Measurements from ENCODE around the gene TUBGCP4.

TUBGCP4 gene

GRCh38 chr15:43441316-43441715 is 70.4 kb downstream of the TUBGCP4 start:
- H3K4me3 ChIP-seq: no peak overlapping the region
- intact Hi-C loops (cut with DNase I; ENCODE audit: low total_unique reads): no loop called here
- no peak for TF ChIP-seq CTCF (IDR thresholded peaks at IDR 0.05)
- no peaks in the 10 kb centered on the region for H3K27me3 ChIP-seq
- H3K4me1 ChIP-seq: peaks cover 0 to 14% (median 3%) of the 10 kb centered on the region in 4 donors
- peak overlapping the region in 1 of 2 donors; percentile 56 for H3K27ac ChIP-seq
- H3K9me3 ChIP-seq: no peaks in the 10 kb centered on the region
- H3K36me3 ChIP-seq: peaks cover 12 to 52% (median 20%) of the 10 kb centered on the region in 3 donors
- no peak for DNase-seq

GRCh38 chr15:43446344-43446743 is 75.4 kb downstream of the TUBGCP4 start:
- intact Hi-C loops (cut with DNase I; ENCODE audit: low total_unique reads): no loop called here
- DNase-seq: no peak
- H3K27me3 ChIP-seq: no peaks in the 10 kb centered on the region

DNA sequence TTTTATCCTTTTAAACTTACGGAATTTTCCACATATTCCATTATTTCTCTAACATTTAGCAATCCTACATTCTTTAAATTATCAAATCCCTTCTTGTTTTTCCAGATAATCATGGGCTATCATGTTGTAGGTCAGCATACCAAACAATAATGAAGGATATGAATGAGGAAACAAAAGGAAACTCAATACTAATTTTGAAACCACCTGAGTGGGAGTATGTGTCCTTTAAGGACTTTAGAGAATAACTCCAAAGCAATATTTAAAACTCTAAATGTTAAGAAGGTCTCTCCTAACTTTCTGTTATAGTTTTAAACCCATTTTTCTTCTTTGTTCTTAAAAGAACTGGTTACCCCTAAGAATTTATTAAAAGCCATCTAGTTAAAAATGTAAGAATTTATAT is 79.1 kb downstream of the TUBGCP4 start:
- H3K9me3 ChIP-seq: no peaks in the 10 kb centered on the region
- DNase-seq: no peak
- no peaks in the 10 kb centered on the region for H3K4me1 ChIP-seq
- intact Hi-C loops (cut with DNase I; ENCODE audit: low total_unique reads): no loop called here
- no peak overlapping the region for H3K4me3 ChIP-seq
- H3K27me3 ChIP-seq: no peaks in the 10 kb centered on the region
- H3K27ac ChIP-seq: no peak overlapping the region
- TF ChIP-seq CTCF (IDR thresholded peaks at IDR 0.05): no peak
- H3K36me3 ChIP-seq: peaks cover 8 to 44% (median 30%) of the 10 kb centered on the region in 3 donors

More at GRCh38 chr15:43446344-43446743, 75.4 kb downstream of the TUBGCP4 start:
- Histone ChIP-seq H3K27ac (no peak overlapping the region), H3K4me3 (no peak overlapping the region), H3K4me1 (peaks cover 0 to 5% (median under 1%) of the 10 kb centered on the region in 4 donors), H3K36me3 (peaks cover 8 to 33% (median 13%) of the 10 kb centered on the region in 3 donors), H3K9me3 (no peaks in the 10 kb centered on the region)
- TF ChIP-seq CTCF (IDR thresholded peaks at IDR 0.05): no peak

Data from tibial artery (tissue), 4 donors.